Esophagus squamous epithelium (tissue), 4 donors: Measurements from ENCODE around the gene HES4.
"Not testable (repeated sequence)": the region's sequence is repeated elsewhere in the genome, so short reads cannot be mapped to it uniquely, and the experiment has no call there.

Experiments used
- CTCF ChIP-seq, 6 experiments: fragments of 450-650 bp in 4 of 6; fragments of 200-600 bp in 2 of 6; sonication (generic) in 2 of 6; IDR thresholded peaks; one replicate each; pipeline ENCODE4 v1.5.1; 2016 to 2019; ENCODE audit warnings: antibody characterized with exemption in 6 of 6, mild to moderate bottlenecking in 4 of 6, moderate library complexity in 4 of 6
- POLR2A ChIP-seq, 4 donors: fragments of 450-650 bp; IDR thresholded peaks; one replicate each; pipeline ENCODE4 v1.6.1; 2017; ENCODE audit warnings: antibody characterized with exemption in 4 of 4, mild to moderate bottlenecking in 4 of 4, moderate library complexity in 3 of 4

- not testable (repeated sequence) for TF ChIP-seq CTCF, POLR2A (IDR thresholded peaks at IDR 0.05)
These were observed 18.4 kb upstream of the HES4 start for GRCh38 chr1:1018321-1018685.
